AG04450 (cell line): ENCODE results near the gene VAV3. TPM values are rescaled to one million over a fixed set of nuclear protein-coding genes. Genes with fewer than 3 reads are reported as not detected.

ENCODE experiments used
- CTCF ChIA-PET: fragments of 300-600, 350-600 bp; formaldehyde crosslinking; extraction: SDS; loops from one replicate; lab custom pipeline; 2022; ENCODE audit warnings: antibody characterized with exemption, inconsistent platforms; lab: Charles Lee
- POLR2A ChIA-PET: fragments of 350-600 bp; formaldehyde crosslinking; extraction: SDS; loops from one replicate; lab custom pipeline; 2021; ENCODE audit warnings: antibody characterized with exemption, inconsistent platforms; lab: Yijun Ruan, JAX
- DNase-seq: peaks from one replicate; pipeline ENCODE4 v3.0.0-alpha.2; 2011; ENCODE audit warnings: low read depth, low spot score
- H3K27ac ChIP-seq: one replicate; pipeline ENCODE4 v1.5.1; 2012; ENCODE audit warnings: low read depth, low read length, control low read depth
- H3K27me3 ChIP-seq: one replicate; pipeline ENCODE4 v1.6.0; 2012; ENCODE audit warnings: low read length; ENCODE audit not compliant: control insufficient read depth, insufficient read depth
- H3K4me3 ChIP-seq: 2 replicates; pipeline ENCODE4 v1.5.1; 2011; ENCODE audit warnings: mild to moderate bottlenecking, low read depth, low read length, control low read depth
- H3K9me3 ChIP-seq: 2 replicates; pipeline ENCODE4 v1.5.1; 2012; ENCODE audit warnings: low read length; ENCODE audit not compliant: control insufficient read depth, insufficient read depth
- polyA plus RNA-seq: library from polyadenylated mRNA; depleted of rRNA; stranded (reverse); fragments of >200 nt; gene quantifications from 2 replicates; pipeline ENCODE4 v1.2.3, GENCODE V29; 2011
- TF ChIP-seq, protein P1 (sequence below): IDR thresholded peaks from 2 replicates; pipeline ENCODE4 v1.5.1; 2011; ENCODE audit warnings: low read depth, low read length, control low read depth, inconsistent platforms

VAV3 gene
- polyA plus RNA-seq, 1 experiment: 0.02 TPM

DNA sequence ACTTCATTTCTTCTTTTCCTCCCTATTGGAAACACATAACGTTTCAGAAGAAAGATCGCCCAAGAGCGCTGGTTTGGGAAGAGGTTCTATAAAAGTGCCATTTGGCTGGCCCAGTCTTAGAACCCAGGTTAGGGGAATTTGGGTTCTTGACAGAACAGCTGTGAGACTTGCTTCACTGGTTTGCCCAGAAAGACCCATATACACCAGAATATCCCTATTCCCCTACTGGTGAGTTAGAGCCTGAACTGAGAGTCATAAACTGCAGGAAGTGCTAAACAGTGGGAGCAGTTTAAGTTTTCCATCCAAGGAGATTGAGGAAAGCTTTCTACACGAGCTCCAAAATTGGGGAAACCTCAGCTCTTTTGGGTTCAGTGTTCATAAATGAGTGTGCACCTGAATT, 275.2 kb downstream of the VAV3 start:
- Histone ChIP-seq H3K27me3 (no peaks in the 10 kb centered on the region), H3K9me3 (no peaks in the 10 kb centered on the region), H3K4me3 (no peak overlapping the region), H3K27ac (no peak overlapping the region)
- POLR2A ChIA-PET: no interaction called here
- DNase-seq: no peak
- TF ChIP-seq, protein P1, sequence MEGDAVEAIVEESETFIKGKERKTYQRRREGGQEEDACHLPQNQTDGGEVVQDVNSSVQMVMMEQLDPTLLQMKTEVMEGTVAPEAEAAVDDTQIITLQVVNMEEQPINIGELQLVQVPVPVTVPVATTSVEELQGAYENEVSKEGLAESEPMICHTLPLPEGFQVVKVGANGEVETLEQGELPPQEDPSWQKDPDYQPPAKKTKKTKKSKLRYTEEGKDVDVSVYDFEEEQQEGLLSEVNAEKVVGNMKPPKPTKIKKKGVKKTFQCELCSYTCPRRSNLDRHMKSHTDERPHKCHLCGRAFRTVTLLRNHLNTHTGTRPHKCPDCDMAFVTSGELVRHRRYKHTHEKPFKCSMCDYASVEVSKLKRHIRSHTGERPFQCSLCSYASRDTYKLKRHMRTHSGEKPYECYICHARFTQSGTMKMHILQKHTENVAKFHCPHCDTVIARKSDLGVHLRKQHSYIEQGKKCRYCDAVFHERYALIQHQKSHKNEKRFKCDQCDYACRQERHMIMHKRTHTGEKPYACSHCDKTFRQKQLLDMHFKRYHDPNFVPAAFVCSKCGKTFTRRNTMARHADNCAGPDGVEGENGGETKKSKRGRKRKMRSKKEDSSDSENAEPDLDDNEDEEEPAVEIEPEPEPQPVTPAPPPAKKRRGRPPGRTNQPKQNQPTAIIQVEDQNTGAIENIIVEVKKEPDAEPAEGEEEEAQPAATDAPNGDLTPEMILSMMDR: no peak
- CTCF ChIA-PET: interaction anchor here (0.6 kb wide), 1 partner anchor 647 kb away, joined by 3 read pairs; no protein-coding TSS in a partner anchor

DNA sequence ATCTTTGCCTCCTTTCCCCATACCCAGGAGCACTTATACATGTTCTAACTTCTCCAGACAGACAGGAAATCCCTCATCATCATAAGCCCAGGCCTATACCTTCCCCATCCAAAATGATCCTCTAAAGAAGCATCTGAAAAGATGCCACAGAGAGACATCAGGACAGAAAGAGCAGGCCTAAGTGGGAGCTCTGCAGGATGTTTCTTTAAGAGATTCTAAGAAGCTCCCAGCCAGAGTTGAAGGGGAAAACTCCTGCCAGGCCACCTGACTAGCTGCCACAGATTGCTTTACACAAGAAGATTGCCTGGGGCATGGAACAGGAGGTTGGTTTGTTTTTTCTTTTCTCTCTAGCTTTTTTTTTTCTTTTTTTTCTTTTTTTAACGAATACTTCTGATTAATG, 275.8 kb downstream of the VAV3 start:
- no peak for DNase-seq
- CTCF ChIA-PET: interaction anchor here (0.6 kb wide), 1 partner anchor 647 kb away, joined by 3 read pairs; no protein-coding TSS in a partner anchor
- Histone ChIP-seq H3K9me3 (no peaks in the 10 kb centered on the region), H3K27ac (no peak overlapping the region), H3K27me3 (no peaks in the 10 kb centered on the region), H3K4me3 (no peak overlapping the region)
- POLR2A ChIA-PET: no interaction called here
- TF ChIP-seq, protein P1: no peak

DNA sequence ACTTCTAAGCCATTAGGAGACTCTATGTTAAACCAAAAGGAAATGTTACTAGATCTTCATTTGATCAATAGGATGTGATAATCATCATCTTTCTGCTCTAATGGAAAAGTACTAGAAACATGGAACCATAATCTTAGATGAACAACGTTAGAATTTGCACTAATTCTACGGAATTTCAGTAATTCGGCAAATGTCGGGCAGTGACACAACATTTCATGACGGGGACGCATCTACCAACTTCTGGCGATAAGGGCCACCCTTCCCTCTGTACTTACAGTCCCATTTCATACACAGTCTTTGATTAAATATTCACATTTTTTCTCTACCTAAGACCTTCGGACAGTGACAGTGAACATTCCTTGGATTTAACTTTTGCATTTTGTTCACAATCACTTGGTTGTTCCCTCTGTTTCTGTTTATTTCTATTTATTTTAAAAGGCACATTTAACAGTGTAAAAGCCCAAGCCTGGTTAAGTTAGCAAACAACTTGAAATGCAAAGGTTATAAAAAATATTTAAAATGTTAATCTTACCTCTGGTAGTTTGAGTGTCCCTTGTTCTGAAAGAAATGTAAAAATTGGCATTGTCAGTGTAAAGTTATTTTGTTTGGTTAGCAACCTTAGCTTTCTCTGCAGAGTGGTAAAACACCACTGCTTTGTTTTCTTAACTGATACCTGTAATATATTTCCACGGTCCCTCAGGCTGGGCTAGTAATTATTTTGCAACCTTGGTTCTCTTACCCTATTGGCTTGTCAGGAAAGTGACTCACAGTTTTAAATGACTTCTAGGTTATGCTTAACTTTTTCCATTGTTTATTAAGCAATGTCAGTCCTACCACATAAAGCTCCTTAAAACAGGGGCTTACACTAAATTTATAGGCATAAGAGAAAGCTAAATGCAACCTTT, 276.9 kb downstream of the VAV3 start:
- H3K27ac ChIP-seq: no peak overlapping the region
- ChIA-PET POLR2A (no interaction called here), CTCF (no interaction called here)
- H3K9me3 ChIP-seq: no peaks in the 10 kb centered on the region
- no peak for DNase-seq
- TF ChIP-seq, protein P1: no peak
- no peaks in the 10 kb centered on the region for H3K27me3 ChIP-seq
- no peak overlapping the region for H3K4me3 ChIP-seq

DNA sequence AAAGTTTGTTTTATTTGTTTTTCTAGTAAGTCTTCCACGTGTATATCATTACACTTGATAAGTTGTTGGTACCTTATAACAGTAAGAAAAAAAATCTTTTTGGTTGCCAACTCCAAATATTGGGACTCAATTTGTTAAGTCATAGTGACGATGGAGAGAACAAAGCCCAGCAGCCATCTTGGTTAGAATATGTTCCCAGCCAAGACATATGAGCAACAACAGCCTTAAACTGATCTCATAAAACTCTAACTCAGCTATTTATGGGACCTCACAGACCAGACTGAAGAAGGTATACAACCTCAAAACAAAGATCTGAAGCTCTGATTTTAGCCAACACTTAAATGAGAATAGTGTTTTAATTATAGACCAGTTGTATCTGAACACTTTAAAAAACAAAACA, 281.3 kb downstream of the VAV3 start:
- TF ChIP-seq, protein P1: no peak
- H3K9me3 ChIP-seq: no peaks in the 10 kb centered on the region
- ChIA-PET POLR2A (no interaction called here), CTCF (no interaction called here)
- DNase-seq: no peak
- no peak overlapping the region for H3K27ac ChIP-seq
- no peak overlapping the region for H3K4me3 ChIP-seq
- H3K27me3 ChIP-seq: no peaks in the 10 kb centered on the region

DNA sequence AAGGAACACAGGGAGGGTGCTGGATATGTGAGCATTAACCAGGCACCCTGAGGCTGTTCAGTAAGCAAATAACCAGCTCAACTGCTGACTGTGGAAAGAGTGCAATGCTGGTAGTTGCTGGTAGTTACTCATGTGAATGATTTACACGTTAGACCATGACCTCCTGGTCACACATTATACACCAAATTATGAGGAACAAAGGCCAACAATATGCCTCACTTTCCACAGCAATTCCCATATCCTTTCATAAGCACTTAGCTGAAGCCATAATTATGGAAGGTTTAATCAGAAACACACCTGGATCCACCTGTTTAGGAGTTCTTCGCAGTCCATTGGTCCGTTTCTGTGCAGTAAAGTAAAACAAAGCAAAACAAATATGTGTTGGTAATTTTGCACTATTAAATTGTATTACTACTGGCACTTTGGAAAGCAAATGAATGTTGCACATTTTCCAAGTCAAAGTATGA, 281.8 kb downstream of the VAV3 start:
- POLR2A ChIA-PET: no interaction called here
- no peaks in the 10 kb centered on the region for H3K9me3 ChIP-seq
- H3K27ac ChIP-seq: no peak overlapping the region
- no peaks in the 10 kb centered on the region for H3K27me3 ChIP-seq
- H3K4me3 ChIP-seq: no peak overlapping the region
- no peak for DNase-seq
- TF ChIP-seq, protein P1: no peak
- CTCF ChIA-PET: no interaction called here
